IPS DF 19.7 (cell line): Measurements from ENCODE around the gene RASSF3.
"Not testable (repeated sequence)": the region's sequence is repeated elsewhere in the genome, so short reads cannot be mapped to it uniquely, and the experiment has no call there.

Experiments used
- DNase-seq: peaks from one replicate; pipeline ENCODE4 v3.0.0-alpha.2; 2013; ENCODE audit warnings: low read depth, low spot score

RASSF3 gene

DNA sequence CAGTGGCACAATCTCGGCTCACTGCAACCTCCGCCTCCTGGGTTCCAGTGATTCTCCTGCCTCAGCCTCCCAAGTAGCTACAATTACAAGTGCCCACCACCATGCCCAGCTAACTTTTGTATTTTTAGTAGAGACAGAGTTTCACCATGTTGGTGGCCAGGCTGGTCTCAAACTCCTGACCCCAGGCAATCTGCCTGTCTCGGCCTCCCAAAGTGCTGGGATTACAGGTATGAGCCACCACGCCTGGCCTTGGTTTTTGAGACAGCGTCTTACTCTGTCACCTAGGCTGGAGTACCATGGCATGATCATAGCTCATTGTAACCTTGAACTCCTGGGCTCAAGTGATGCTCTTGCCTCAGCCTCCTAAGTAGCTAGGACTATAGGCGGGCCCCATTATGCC lies 79.9 kb downstream of the RASSF3 start:
- not testable (repeated sequence) for DNase-seq

DNA sequence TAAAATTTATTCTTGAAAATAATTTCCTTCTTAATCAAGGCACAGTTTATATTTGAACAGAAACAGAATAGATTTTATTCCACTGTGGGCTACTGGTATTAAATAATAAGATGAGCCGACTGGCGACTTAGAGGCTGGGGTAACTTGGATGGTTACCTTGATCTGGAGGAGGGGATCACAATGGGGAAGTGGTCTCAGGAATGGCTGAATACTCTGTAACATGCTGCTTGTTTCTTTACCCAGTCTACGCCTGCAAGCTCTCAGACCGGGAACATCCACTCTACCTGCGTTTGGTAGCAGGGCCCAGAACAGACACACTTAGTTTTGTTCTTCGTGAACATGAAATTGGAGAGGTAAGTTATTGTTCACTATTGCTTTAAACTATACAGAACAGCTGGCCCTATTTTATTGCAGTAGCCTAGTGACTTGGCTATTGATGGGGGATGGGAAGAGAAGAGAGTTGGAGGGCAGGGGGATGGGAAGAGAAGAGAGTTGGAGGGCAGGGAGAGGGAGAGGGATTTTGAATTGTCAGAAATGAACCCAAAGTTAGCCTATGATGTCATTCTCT lies 81.0 kb downstream of the RASSF3 start:
- peak; percentile 72 for DNase-seq

DNA sequence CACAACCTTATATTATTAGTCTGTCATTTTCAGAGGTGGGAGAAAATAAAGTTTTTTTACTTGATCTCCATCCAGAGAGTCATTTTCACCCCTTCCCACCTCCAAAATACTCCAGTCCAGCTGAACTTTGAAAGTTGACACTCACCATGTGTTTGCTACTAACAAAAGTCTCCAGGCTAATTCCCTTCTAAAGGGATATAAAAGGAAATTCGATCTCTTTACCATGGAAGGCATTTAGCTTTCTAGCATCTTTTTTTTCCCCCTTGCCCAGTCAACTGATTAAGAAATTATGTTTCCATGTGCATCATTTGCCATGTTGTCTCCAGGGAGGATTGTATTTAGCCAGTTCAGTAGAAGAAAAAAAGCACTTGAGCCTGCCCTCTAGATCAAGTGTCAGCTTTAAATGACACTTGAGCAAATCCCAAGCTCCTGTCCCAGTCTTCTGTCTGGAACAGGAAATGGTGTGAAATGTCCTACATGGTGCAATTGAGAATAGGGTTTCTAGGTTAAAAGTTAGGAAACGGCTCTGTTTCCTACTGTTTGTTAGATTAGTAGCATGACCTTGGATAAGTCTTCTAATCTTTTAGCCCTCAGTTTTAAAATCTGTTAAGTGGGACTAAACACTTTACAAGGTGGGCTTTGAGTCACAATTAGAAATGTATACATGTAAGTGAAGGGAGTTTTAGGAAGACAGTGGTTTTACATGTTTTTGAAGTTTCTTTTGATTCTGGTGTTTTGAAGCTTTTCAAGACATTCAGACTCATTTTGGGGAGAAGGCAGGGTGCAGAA lies 81.7 kb downstream of the RASSF3 start:
- DNase-seq, result no peak

DNA sequence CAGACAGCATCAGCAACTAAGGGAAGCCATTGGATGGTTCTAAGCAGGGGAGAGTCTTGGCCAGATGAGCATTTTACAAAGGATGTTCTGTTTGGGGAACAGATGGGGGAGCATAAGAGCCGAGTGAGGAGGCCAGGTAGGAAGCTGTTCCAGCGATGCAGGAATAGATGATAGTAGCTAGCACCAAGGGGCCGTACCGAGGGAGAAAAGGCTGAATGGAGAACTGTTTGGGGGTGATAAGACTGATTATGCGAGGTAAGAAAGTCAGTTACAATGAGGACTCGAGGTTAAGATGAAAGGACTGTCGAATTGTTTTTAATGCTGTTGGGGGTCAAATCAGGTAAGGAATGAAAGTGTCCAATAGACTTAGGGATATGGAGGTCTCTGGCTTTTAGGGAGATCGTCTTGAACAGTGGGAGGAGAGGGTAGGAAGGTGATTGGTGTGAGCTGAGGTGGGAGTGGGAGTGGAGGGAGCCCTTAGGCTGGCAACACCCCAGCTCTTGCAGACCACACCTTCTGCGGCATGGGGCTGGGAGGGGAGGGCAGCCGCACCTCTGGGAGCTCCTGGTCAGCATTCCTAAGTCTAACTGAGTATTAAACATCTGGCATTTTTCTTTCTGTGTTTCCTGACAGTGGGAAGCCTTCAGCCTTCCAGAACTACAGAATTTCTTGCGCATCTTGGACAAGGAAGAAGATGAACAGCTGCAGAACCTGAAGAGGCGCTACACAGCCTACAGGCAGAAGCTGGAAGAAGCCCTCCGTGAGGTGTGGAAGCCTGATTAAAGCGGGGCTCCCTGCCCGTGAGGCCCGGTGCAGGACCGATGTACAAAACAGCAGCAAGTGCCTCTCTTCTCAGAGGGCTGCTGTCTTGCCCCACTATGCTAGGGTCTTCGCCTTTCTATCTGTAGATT lies 84.1 kb downstream of the RASSF3 start:
- DNase-seq, result no peak

DNA sequence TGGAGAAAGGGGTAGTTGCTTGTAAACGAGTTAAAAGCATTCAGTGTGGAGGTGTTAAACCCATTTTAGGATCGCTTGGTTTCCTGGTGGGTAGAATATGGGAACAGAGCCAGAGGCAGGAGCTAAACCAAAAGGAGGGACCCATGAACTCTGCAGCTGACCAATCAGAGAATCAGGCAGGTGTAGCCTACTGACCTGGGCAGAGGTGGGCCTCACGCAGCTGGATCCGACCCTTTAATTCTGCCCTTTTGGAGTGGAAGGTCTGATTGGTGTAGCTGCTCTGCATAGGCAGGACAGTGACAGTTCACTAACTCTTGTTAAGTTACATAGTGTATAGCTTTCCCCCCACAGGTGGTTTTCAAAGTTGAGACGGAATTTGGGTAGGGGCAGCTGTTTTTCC lies 85.3 kb downstream of the RASSF3 start:
- DNase-seq, result no peak

DNA sequence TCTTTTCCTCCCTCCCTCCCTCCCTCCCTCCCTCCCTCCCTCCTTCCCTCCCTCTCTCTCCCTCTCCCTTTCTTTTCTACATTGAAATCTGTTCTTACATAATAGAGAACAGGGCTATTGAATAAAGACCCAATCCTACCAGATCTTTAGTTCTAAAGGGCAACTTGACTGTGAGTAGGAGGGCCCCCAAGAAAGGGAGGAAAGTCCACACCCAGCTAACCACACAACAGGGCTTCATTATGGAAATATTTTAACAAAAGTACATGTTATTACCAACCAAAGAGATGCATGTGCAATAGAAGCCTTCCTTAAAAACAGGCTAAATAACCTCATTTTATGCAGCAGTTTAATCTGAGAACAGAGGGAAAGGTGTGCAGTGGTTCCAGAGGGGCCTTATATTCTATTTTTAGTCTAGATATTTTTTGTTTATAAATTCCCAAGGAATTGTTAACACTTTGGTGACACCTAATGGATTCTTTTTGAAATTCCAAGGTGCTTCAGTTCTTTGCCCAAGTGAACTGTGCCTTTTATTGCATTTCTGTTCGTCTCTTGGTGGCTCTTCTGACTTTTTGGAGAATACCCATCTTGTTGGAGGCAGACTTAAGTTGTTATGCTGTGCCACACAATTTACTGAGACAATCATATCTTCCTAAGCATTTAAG lies 85.9 kb downstream of the RASSF3 start:
- DNase-seq, result no peak

DNA sequence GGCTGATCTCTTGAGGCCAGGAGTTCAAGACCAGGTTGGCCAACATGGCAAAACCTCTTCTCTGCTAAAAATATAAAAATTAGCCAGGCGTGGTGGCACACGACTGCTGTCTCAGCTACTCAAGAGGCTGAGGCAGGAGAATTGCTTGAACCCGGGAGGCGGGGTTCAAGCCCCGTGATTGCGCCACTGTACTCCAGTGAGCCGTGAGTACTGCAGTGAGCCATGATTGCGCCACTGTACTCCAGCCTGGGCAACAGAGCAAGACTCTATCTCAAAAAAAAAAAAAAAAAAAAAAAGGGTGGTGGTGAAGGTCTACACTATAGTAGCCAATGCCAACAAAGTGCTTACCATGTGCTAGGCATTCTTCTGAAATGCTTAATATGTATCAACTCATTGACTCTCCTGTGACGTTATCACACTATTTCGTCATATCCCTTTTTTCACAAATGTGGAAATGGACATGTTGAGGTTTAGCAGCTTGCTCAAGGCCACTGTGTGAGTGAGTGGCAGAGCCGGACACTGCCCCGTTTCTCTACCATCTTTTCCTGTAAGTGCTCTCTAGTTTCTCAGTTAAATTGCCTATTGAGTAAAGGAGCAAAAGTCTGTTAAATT lies 89.3 kb downstream of the RASSF3 start:
- no peak for DNase-seq

DNA sequence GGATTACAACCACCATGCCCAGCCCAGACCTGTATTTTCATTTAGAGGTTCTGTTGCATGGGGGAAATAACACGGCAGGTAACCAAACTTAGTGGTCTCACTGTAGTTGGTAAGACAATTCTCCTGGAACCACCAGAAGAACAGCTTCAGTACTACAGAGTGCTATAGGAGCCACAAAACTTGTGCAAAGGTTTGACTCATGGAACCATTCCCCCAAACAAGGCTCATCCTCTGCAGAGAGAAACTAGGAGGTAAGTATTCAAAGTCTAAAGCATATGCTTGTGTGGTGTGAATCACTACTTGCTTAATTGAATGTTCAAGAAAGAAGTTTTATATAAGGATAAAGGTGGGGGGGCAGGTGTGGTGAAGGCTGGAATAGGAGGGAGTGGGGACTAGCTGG lies 90.2 kb downstream of the RASSF3 start:
- no peak for DNase-seq

DNA sequence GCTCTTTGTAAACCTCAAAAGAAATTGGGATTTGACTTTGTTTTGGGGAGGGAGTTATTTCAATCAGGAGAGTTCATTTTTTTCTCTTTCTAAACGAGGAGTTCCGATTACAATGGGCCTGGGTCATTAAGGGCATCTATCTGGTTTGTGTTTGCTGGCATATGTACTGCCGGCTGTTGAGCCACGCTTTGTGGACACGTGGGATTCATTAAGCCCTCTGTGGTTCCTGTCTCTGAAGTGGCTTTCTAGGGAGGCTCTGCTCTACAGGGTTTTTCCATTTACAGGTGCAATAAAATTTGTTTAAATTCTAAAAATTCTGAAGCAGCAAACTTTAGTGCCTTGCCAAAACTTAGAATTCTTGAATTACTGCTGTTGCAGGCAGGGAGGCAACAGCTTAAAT lies 91.0 kb downstream of the RASSF3 start:
- no peak for DNase-seq

DNA sequence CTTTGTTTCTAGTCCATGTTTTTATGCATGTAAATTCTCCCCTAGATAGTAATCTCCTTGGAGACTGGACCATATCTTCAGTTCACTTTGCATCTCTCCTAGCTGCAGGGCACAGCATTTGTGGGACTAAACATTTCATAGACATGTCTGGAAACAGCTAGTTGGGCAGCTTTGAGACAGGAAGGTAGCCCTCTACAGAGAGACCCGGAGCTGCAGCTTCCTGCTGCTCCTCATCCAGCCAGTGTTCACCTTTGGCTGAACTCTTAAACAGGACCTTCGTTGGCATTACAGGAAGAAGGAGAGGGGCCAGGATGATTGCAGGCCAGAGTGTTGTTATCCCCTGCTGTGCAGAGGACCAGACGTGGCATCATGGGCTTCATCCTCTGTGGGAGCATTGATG lies 96.0 kb downstream of the RASSF3 start:
- no peak for DNase-seq

DNA sequence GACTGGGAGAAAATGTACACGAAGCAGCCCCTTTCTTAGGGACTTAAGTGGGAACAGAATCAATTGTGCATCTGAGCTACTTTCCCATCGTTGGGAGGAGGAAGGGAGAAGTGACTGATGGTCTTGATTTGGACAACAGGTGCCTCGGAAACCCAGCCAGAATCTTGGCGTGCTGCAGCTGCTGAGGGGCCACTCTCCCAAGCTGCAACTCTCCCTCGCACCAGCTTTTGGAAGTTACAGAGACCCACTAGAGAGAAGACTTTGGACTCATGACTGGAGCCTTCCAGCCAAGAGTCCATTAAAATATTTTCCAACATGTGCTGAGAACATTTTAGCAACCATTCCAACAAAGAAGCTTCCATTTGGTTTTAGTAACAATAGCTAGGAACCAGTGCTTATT lies 96.6 kb downstream of the RASSF3 start:
- DNase-seq, result no peak

DNA sequence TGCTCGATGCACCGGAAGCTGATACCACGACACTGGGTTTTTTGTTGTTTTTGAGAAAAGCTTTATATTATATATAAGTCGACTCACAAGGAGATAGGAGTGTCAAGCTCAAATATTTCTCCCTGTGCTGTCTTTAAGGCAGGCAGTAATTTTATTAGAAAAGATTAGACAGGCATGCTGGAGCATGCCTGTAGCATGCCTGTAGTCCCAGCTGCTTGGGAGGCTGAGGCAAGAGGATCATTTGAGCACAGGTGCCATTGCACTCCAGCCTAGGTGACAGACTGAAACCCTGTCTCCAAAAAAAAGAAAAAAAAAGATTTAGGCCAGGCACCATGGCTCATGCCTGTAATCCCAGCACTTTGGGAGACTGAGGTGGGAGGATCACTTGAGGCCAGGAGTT lies 97.1 kb downstream of the RASSF3 start:
- DNase-seq, result no peak

DNA sequence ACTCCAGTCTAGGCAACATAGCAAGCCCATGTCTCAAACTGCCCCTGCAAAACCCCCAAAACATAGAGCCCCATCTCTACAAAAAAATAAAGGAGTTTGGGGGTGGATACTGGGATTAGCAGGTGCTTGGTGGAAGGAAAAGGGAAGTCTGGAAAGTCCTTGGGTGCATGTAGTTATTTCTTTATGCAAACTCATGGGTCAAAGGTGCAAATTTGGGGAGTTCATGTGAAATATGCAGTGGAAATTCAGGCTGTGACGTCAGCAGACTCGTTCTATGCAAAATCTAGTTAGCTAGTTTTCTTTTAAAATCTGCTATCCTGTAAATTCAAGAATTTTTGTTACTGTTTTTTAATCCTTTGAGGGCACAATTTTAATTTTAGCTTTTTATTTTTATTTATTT lies 97.6 kb downstream of the RASSF3 start:
- DNase-seq, result no peak

DNA sequence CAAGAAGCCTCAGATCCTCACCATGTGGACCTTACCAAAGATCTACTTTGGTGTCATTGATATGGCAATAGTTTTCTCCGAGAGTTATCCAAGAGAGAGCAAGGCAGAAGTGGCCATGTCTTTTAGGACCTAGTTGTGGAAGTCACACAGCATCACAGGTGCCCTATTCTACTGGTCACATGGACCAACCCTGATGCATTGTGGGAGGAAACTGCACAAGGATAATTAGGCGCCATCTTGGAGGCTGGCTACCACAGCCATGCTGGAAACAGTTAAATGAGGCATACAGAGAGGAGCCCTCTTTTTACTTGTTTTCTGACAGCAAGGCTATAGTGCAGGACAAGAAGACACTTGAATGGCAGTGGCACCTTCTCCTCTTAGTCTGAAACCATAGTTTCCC lies 99.1 kb downstream of the RASSF3 start:
- no peak for DNase-seq

DNA sequence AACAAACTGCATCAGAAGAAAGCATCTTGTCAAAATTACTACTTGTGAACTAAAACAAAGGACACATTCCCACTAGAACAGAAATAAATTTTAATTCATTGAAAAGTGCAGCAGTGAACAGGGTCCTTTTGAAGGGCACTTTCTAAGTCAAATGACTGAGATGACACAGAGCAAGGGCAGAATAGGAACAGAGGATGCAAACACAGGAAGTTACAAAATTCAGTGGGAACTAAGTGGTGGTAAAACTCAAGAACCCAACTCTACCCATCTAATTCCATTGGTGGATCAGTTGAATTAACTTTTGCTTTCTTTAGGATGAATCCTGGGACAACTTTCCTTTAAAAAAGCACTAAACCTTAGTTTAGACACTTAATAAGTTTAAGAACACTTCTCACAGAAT lies 103.1 kb downstream of the RASSF3 start:
- no peak for DNase-seq

DNA sequence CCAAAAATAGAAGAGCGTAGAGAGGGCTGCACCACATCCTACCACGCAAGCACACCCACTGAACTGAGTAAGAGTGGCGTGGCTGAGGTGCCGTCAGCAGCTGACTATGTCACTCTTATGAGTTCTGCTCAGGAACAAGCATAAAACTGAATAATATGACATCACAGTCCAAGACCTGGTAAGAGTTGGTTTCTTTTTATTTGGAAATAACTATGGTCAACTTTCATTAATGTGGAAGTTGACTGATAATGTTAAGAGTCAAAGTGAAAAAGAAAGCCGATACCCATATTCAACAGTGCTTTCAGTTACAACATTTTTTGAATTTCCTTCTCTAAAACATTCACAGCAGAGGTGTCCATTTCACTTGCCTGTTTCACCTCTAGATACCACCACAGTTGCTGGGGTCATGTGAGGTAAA lies 104.3 kb downstream of the RASSF3 start:
- no peak for DNase-seq

DNA sequence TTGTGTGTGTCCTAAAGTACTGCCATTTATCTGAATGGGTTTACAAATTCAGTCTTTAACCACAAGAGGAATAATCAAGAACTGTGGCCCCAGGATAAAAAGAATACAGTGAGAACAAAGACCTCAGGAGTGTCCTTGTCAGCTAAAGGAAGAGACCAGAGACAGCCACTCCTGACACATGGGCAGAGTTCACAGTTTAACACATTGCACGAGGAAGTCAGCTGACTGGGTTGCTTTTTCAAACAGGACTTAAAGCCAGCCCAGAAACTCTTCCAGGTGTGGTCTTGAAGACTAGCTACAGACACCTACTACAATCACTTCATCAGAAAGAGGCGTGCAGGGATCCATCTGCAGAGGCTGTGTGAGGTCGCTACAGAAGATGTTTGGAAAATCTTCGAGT lies 106.1 kb downstream of the RASSF3 start:
- DNase-seq, result no peak

DNA sequence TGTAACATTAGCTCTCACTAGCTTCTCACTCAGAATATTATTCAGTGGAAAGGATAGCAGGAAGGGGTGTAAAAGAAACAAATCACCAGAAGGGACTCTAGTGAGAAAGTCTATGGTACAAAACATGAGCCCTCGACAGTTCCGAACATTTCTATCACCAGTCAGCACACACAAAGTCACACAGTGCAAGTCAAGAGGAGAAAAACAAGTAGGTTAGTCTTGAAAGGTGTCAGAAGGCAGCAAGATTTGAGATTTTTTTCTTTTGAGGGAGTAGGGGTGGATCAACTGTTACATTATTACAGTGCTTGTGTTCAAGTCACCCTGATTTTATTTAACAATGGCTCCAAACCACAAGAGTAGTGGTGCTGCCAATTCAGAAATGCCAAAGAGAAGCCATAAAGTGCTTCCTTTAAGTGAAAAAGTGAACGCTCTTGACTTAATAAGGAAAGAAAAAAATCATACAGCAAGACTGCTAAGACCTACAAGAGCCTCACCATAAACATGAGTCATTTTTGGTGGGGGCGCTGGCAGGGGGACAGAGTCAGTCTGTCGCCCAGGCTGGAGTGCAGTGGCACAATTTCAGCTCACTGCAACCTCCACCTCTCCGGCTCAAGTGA lies 106.7 kb downstream of the RASSF3 start:
- no peak for DNase-seq

DNA sequence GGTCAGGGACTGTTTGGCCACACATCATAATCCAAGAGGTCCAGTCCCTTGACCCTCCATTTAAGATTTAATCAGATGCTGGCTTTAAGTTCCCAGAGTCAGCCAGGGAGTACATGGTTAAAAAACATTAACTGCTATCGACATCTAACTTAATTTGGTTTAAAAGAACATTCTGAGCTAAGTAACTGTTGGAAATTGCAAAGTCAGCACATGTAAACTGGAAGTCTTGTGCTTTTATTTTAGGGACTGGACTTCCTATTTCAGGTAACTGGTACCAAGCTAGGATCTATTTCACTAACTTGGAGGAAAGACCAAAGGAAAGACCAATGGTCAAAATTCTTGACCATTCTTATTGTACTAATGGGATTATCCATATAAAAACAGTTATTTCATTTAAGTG lies 108.4 kb downstream of the RASSF3 start:
- no peak for DNase-seq

DNA sequence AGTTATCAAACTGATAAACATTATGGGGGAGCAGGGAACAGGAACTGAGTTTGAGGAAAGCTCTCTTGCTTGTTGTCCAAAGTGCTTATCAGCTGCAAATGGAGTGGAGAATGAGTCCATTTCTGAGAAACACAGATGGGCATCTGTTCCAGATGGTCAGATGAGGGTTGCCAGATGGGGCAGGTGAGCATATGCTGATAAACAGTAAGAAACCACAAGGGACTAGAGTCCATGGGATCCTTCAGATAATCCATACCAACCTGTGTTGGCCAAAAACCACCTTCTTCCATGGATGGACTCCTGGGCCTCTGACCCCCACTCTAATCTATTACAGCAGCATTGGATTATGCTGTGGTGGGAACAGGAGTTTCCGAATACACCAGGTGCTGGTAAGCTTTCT lies 110.6 kb downstream of the RASSF3 start:
- no peak for DNase-seq

DNA sequence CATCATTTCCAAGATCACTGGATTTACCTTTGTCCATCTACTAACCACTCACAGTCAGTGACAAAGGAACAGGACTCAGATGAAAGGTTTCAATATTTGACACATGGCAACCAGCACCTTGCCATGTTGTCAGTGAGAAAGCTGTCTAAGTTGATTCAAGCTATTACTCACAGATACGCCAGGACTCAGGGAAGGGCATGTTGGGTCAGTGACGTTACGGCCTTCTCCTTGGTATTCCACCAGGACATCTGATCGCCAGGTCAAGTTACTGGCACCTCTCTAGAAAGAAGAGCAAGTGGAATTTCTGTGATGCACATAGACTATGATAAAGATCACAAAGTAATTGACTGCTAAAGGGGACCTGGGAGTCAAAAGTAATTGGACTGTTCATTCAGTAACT lies 112.5 kb downstream of the RASSF3 start:
- DNase-seq, result no peak
